Measurements from ENCODE around the gene UBE3A. TPM values are rescaled to one million over a fixed set of nuclear protein-coding genes. Genes with fewer than 3 reads are reported as not detected.

The UBE3A gene
- total and polyA plus RNA-seq, 9 of the 15 experiments (the other 6 are each of a cell fraction or from before 2014, with no cell fraction given), result 29.3 to 103 (median 60.2) TPM

DNA sequence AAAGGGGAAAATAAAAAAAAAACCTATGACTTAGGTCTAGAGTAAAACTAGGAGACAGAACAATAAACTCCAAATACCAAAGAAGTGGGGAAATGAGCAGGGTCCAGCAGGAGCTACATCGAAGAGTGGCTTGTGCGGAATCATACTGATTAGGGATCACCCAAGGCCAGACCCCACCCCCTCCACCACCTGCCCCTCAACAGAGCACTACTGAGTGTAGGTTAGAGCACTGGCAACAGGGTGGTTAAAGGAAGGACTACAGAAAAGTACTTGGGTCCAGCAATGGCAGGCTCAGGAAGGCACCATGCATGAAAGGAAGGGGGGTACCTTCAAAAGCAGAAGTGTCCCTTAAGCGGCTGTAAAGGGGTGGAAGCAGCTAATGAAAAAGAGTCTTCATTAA is 96.2 kb downstream of the UBE3A start:
- no peaks in the 10 kb centered on the region for H4K20me1 ChIP-seq (replicated peaks; ENCODE audit: control insufficient read depth, insufficient read depth, low read length)
- H3K36me3 ChIP-seq (ENCODE audit: control insufficient read depth, insufficient read depth, low read length), result peaks cover 52% of the 10 kb centered on the region
- no peaks in the 10 kb centered on the region for H3K9me1 ChIP-seq (ENCODE audit: control insufficient read depth, insufficient read depth, low read length)
- no peak overlapping the region for H3K4me3 ChIP-seq
- FAIRE-seq, result no peak
- no peaks in the 10 kb centered on the region for H3K4me1 ChIP-seq (replicated peaks in 1 of 2; ENCODE audit: control insufficient read depth in 2 of 2, insufficient read depth in 2 of 2, low read length in 2 of 2)
- no peak overlapping the region for H2AFZ ChIP-seq (ENCODE audit: low read depth, low read length)
- intact Hi-C loops (cut with micrococcal nuclease) (no loop called here), in situ Hi-C loops (cut with MboI) (no loop called here)
- WGBS (ENCODE audit: insufficient coverage, low coverage, missing lambda C conversion rate), result 100% methylated on average over 3 of the region's 3 CpGs
- no peaks in the 10 kb centered on the region for H3K27me3 ChIP-seq (ENCODE audit: control insufficient read depth in 2 of 2, insufficient read depth in 2 of 2, low read length in 2 of 2)
- H3K27ac ChIP-seq (ENCODE audit: extremely low read depth, low read depth, low read length), result no peak overlapping the region
- TF ChIP-seq RBM39 (optimal IDR thresholded peaks at IDR 0.05; ENCODE audit: low read depth, low read length) (no peak), MAFG (tag; conservative IDR thresholded peaks at IDR 0.05) (no peak), TEAD4 (IDR thresholded peaks at IDR 0.05; ENCODE audit: low read length) (no peak), TEAD4 (CRISPR knock-in tag; IDR thresholded peaks at IDR 0.05; ENCODE audit: borderline replicate concordance) (no peak), NFE2L1 (tag; IDR thresholded peaks at IDR 0.05; ENCODE audit: borderline replicate concordance, low read depth) (no peak), SRF (CRISPR knock-in tag; IDR thresholded peaks at IDR 0.05) (no peak), BRCA1 (IDR thresholded peaks at IDR 0.05) (no peak), BRCA1 (CRISPR knock-in tag; IDR thresholded peaks at IDR 0.05) (no peak), PPARD (CRISPR knock-in tag; IDR thresholded peaks at IDR 0.05) (no peak), ETV6 (IDR thresholded peaks at IDR 0.05; ENCODE audit: borderline replicate concordance in 1 of 2, low read depth in 2 of 2, low read length in 1 of 2) (no peak), ETV6 (CRISPR knock-in tag; IDR thresholded peaks at IDR 0.05; ENCODE audit: borderline replicate concordance) (no peak), EZH2 (IDR thresholded peaks at IDR 0.05; ENCODE audit: borderline replicate concordance, low read depth, low read length) (no peak), ZNF583 (CRISPR knock-in tag; IDR thresholded peaks at IDR 0.05) (no peak), CREM (IDR thresholded peaks at IDR 0.05; ENCODE audit: low read depth) (no peak), HEY1 (CRISPR knock-in tag; IDR thresholded peaks at IDR 0.05; ENCODE audit: borderline replicate concordance) (no peak)
- TF ChIP-seq, protein P1, sequence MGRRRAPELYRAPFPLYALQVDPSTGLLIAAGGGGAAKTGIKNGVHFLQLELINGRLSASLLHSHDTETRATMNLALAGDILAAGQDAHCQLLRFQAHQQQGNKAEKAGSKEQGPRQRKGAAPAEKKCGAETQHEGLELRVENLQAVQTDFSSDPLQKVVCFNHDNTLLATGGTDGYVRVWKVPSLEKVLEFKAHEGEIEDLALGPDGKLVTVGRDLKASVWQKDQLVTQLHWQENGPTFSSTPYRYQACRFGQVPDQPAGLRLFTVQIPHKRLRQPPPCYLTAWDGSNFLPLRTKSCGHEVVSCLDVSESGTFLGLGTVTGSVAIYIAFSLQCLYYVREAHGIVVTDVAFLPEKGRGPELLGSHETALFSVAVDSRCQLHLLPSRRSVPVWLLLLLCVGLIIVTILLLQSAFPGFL (CRISPR knock-in tag; IDR thresholded peaks at IDR 0.05), result no peak
- TF ChIP-seq, protein P2, sequence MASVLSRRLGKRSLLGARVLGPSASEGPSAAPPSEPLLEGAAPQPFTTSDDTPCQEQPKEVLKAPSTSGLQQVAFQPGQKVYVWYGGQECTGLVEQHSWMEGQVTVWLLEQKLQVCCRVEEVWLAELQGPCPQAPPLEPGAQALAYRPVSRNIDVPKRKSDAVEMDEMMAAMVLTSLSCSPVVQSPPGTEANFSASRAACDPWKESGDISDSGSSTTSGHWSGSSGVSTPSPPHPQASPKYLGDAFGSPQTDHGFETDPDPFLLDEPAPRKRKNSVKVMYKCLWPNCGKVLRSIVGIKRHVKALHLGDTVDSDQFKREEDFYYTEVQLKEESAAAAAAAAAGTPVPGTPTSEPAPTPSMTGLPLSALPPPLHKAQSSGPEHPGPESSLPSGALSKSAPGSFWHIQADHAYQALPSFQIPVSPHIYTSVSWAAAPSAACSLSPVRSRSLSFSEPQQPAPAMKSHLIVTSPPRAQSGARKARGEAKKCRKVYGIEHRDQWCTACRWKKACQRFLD (CRISPR knock-in tag; IDR thresholded peaks at IDR 0.05), result no peak
- TF ChIP-seq, protein P3, sequence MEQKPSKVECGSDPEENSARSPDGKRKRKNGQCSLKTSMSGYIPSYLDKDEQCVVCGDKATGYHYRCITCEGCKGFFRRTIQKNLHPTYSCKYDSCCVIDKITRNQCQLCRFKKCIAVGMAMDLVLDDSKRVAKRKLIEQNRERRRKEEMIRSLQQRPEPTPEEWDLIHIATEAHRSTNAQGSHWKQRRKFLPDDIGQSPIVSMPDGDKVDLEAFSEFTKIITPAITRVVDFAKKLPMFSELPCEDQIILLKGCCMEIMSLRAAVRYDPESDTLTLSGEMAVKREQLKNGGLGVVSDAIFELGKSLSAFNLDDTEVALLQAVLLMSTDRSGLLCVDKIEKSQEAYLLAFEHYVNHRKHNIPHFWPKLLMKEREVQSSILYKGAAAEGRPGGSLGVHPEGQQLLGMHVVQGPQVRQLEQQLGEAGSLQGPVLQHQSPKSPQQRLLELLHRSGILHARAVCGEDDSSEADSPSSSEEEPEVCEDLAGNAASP (IDR thresholded peaks at IDR 0.05), result no peak
- ATAC-seq, result no peak
- peaks cover 10% of the 10 kb centered on the region for H3K79me2 ChIP-seq (ENCODE audit: control insufficient read depth, insufficient read depth, low read length)
- POLR2A ChIA-PET, result no interaction called here
- H3K9ac ChIP-seq (ENCODE audit: insufficient read depth in 1 of 2, low read depth in 2 of 2, low read length in 2 of 2), result no peak overlapping the region
- DNase-seq (ENCODE audit: extremely low read depth in 1 of 4, low spot score in 3 of 4), result no peak
- no peaks in the 10 kb centered on the region for H3K9me3 ChIP-seq (replicated peaks; ENCODE audit: control insufficient read depth, insufficient read depth, low read depth, low read length)
- BruUV-seq (replicated peaks), result no TSS peak
- no peak overlapping the region for H3K4me2 ChIP-seq (ENCODE audit: insufficient read depth, low read length)
- CTCF ChIA-PET (ENCODE audit: low intra/inter-chr PET ratio), result no interaction called here
